Esophagus muscularis mucosa (tissue), 3 donors: ENCODE results near the gene UPK1B.

ENCODE experiments used
- POLR2A ChIP-seq: fragments of 450-650 bp; IDR thresholded peaks from one replicate; pipeline ENCODE4 v1.6.1; 2017; ENCODE audit warnings: antibody characterized with exemption, moderate library complexity, mild to moderate bottlenecking, low read depth
- TF ChIP-seq, protein P1 (sequence below), 3 experiments: fragments of 200-600 bp in 2 of 3; fragments of 450-650 bp in 1 of 3; sonication (generic) in 2 of 3; IDR thresholded peaks; one replicate each; pipeline ENCODE4 v1.5.1; 2017 to 2019; ENCODE audit warnings: antibody characterized with exemption in 3 of 3, mild to moderate bottlenecking in 2 of 3, moderate library complexity in 1 of 3

- TF ChIP-seq, protein P1, sequence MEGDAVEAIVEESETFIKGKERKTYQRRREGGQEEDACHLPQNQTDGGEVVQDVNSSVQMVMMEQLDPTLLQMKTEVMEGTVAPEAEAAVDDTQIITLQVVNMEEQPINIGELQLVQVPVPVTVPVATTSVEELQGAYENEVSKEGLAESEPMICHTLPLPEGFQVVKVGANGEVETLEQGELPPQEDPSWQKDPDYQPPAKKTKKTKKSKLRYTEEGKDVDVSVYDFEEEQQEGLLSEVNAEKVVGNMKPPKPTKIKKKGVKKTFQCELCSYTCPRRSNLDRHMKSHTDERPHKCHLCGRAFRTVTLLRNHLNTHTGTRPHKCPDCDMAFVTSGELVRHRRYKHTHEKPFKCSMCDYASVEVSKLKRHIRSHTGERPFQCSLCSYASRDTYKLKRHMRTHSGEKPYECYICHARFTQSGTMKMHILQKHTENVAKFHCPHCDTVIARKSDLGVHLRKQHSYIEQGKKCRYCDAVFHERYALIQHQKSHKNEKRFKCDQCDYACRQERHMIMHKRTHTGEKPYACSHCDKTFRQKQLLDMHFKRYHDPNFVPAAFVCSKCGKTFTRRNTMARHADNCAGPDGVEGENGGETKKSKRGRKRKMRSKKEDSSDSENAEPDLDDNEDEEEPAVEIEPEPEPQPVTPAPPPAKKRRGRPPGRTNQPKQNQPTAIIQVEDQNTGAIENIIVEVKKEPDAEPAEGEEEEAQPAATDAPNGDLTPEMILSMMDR (IDR thresholded peaks at IDR 0.05): no peak
- no peak for TF ChIP-seq POLR2A
These were observed 33.5 kb downstream of the UPK1B start for GRCh38 chr3:119206611-119207511.
